GM10847 (cell line): ENCODE measurements around the gene CFAP410.

Experiments
- POLR2A ChIP-seq: IDR thresholded peaks from 2 replicates; pipeline ENCODE4 v1.6.1; 2011; ENCODE audit not compliant: insufficient read length; ENCODE audit errors: extremely low read depth

The CFAP410 gene

GRCh38 chr21:44347911-44348451 lies 8.8 kb upstream of the CFAP410 start:
- no peak for TF ChIP-seq POLR2A

- no peak for TF ChIP-seq POLR2A
Measured at GRCh38 chr21:44345495-44345894, 6.3 kb upstream of the CFAP410 start.

DNA sequence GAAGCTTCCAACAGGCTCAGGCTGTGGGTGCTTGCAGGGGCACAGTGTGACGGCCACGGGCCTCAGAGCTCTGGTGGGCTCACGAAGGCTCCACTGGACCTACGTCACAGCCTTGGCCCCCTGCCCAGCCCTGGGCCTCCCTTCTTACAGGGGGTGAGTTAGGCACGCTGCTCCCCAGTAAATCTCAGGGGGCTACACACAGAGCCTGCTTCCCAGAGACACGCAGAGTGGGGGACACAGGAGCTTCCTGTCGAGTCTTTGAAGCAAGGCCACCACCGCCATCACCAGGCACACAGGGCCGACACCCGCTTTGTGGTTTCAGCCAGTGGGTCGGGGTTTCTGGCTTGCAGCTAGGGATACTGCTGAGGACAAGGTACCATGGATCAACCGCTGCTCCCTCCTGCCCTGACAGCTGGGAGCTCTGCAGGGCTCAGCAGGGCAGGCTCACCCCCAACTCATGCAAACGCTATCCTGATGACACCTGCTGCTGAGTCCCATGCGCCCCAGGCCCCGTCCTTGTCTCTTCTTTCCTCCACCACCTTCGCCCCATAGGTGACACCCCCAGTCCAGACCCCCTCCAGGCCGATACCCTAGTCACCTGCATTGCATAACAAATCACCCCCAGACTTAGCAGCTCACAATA lies 5.5 kb upstream of the CFAP410 start:
- TF ChIP-seq POLR2A = no peak

GRCh38 chr21:44337941-44338895 lies 972 bp downstream of the CFAP410 start:
- no peak for TF ChIP-seq POLR2A

DNA sequence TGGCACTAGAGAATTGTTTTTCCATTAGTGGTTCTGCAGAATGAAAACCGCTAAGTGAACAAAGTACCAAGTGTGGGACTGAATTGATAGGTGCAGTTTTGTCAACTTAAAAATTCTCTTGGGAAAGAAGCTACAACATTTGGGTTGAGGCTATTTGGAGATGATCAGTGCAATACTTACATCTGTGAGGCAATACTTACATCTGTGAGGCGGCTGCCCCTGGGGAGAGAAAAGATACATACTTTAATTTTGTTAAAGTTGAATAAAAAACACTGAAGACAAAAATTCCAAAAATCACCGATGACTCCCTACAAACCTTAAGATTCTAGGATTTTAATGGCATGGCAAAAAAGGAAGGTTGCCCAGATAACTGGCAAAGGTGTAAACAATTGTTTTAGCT lies 1.7 kb downstream of the CFAP410 start:
- TF ChIP-seq POLR2A = no peak

- TF ChIP-seq POLR2A = no peak
Measured at GRCh38 chr21:44335266-44336059, 3.7 kb downstream of the CFAP410 start.

DNA sequence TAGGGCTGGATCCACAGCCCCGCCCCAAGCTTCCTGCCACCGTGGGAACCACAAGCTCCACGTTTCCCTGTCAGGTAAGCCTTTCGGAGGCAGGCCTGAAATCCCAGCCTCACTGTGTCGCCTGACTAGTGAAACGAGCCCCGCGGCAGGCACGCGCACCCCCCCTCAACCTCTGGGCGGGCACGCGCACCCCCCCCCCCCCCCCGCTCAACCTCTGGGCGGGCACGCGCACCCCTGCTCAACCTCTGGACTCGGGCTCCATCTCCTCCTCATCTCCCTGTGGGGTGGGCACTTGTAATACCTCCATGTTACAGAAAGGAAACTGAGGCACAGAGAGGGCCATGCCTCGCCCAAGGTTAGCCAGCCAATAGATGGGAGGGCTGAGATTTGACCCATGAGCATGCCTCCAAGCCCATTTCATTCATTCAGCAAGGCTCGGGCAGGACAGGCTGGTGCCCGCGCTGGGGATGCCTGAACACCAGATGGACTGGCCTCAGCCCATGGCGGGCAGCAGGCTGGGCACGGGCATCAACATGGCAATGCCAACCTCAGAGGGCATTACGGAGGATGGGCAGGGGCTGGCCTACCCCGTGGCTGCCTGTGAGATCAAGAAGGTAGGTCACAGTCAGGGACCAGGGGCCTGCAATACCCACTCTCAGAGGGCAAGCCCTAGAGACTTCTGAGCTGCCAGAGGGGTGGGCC lies 4.7 kb downstream of the CFAP410 start:
- TF ChIP-seq POLR2A = no peak

GRCh38 chr21:44333509-44334328 lies 5.5 kb downstream of the CFAP410 start:
- TF ChIP-seq POLR2A = no peak

- TF ChIP-seq POLR2A = no peak
Measured at GRCh38 chr21:44332965-44333364, 6.2 kb downstream of the CFAP410 start.

- TF ChIP-seq POLR2A = no peak
Measured at GRCh38 chr21:44332383-44332782, 6.8 kb downstream of the CFAP410 start.

- TF ChIP-seq POLR2A = no peak
Measured at GRCh38 chr21:44331650-44332307, 7.4 kb downstream of the CFAP410 start.

DNA sequence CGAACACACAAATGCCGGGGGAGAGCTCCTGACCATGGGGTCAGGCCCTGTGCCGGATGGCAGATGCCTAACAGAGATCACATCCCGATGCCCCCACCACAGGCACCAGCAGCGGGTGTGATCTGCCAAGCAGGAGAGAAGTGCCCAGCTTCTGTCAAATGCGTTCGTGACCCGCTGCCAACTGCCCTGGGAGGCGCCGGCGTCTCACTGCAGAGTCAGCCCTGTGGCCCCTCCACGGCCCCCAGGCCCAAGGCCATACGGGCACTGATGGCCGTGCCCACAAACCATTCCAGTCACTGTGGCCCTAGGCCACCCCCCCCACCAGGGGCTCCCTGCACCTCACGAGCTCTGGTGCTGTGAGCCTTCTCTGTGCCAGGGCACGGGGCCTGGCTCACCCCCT lies 8.0 kb downstream of the CFAP410 start:
- TF ChIP-seq POLR2A = no peak

DNA sequence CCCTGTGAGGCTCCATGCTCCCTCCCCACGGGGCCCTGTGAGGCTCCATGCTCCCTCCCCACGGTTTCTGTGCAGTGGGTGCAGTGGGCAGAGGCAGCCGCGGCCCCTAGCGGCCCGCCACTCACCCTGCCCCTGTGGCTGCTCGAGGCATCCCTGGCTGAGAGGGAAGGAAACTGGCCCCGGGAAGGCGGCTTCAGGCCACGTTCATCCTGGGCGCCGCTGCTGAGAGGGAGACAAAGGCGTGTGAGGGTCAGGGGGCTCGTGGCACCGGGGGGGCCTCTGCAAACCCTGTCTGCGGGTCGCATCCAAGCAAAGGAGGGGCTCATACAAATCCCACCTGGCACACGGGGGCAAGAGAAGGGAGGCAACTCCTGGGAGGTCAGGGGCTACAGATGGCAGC lies 8.5 kb downstream of the CFAP410 start:
- TF ChIP-seq POLR2A = no peak
